Measurements from ENCODE around the gene JAM3.

JAM3 gene

GRCh38 chr11:134118006-134118405, 49.1 kb downstream of the JAM3 start:
- Histone ChIP-seq H3K9ac (ENCODE audit: low read length) (no peak overlapping the region), H4K20me1 (ENCODE audit: insufficient read depth, low read length) (no peaks in the 10 kb centered on the region), H3K27ac (ENCODE audit: low read length) (no peak overlapping the region), H3K9me2 (replicated peaks; ENCODE audit: insufficient read depth, low read length) (no peaks in the 10 kb centered on the region), H3K9me3 (replicated peaks; ENCODE audit: insufficient read depth, low read length) (no peaks in the 10 kb centered on the region), H3K79me2 (ENCODE audit: low read length) (no peaks in the 10 kb centered on the region), H3F3A (ENCODE audit: insufficient read depth, low read length) (no peaks in the 10 kb centered on the region), H3K27me3 (replicated peaks; ENCODE audit: insufficient read depth, low read length) (no peaks in the 10 kb centered on the region), H3K4me3 (ENCODE audit: low read length) (no peak overlapping the region), H3K4me2 (ENCODE audit: low read depth, low read length) (no peak overlapping the region), H2AFZ (ENCODE audit: low read length) (no peak overlapping the region), H3K4me1 (ENCODE audit: low read length) (no peaks in the 10 kb centered on the region), H3K36me3 (replicated peaks; ENCODE audit: insufficient read depth, low read length) (no peaks in the 10 kb centered on the region)
- no peak for DNase-seq
- TF ChIP-seq EZH2 (optimal IDR thresholded peaks at IDR 0.05; ENCODE audit: low read depth, low read length) = no peak

- Histone ChIP-seq H3K4me3 (ENCODE audit: low read length) (no peak overlapping the region), H3F3A (ENCODE audit: insufficient read depth, low read length) (no peaks in the 10 kb centered on the region), H3K9ac (ENCODE audit: low read length) (no peak overlapping the region), H3K27ac (ENCODE audit: low read length) (no peak overlapping the region), H3K4me2 (ENCODE audit: low read depth, low read length) (no peak overlapping the region), H3K9me2 (replicated peaks; ENCODE audit: insufficient read depth, low read length) (no peaks in the 10 kb centered on the region), H3K36me3 (replicated peaks; ENCODE audit: insufficient read depth, low read length) (no peaks in the 10 kb centered on the region), H4K20me1 (ENCODE audit: insufficient read depth, low read length) (no peaks in the 10 kb centered on the region), H3K27me3 (replicated peaks; ENCODE audit: insufficient read depth, low read length) (no peaks in the 10 kb centered on the region), H3K4me1 (ENCODE audit: low read length) (no peaks in the 10 kb centered on the region), H3K9me3 (replicated peaks; ENCODE audit: insufficient read depth, low read length) (no peaks in the 10 kb centered on the region), H3K79me2 (ENCODE audit: low read length) (no peaks in the 10 kb centered on the region), H2AFZ (ENCODE audit: low read length) (no peak overlapping the region)
- TF ChIP-seq EZH2phosphoT487 (IDR thresholded peaks at IDR 0.05; ENCODE audit: low read length) (no peak), EZH2 (optimal IDR thresholded peaks at IDR 0.05; ENCODE audit: low read depth, low read length) (no peak), CTCF (IDR thresholded peaks at IDR 0.05; ENCODE audit: low read length) (no peak)
- no peak for DNase-seq
These were observed 50.2 kb downstream of the JAM3 start for GRCh38 chr11:134119094-134119493.

GRCh38 chr11:134120143-134120850, 51.4 kb downstream of the JAM3 start:
- Histone ChIP-seq H3K4me2 (ENCODE audit: low read depth, low read length) (no peak overlapping the region), H3K9me2 (replicated peaks; ENCODE audit: insufficient read depth, low read length) (no peaks in the 10 kb centered on the region), H3K9ac (ENCODE audit: low read length) (no peak overlapping the region), H2AFZ (ENCODE audit: low read length) (no peak overlapping the region), H3K27me3 (replicated peaks; ENCODE audit: insufficient read depth, low read length) (no peaks in the 10 kb centered on the region; the same call in 1 of the 2 replicates), H3K27ac (ENCODE audit: low read length) (no peak overlapping the region), H3K4me1 (ENCODE audit: low read length) (no peaks in the 10 kb centered on the region), H3K36me3 (replicated peaks; ENCODE audit: insufficient read depth, low read length) (no peaks in the 10 kb centered on the region), H3F3A (ENCODE audit: insufficient read depth, low read length) (no peaks in the 10 kb centered on the region), H3K9me3 (replicated peaks; ENCODE audit: insufficient read depth, low read length) (no peaks in the 10 kb centered on the region), H3K79me2 (ENCODE audit: low read length) (no peaks in the 10 kb centered on the region), H4K20me1 (ENCODE audit: insufficient read depth, low read length) (no peaks in the 10 kb centered on the region), H3K4me3 (ENCODE audit: low read length) (no peak overlapping the region)
- no peak for DNase-seq
- TF ChIP-seq EZH2 (optimal IDR thresholded peaks at IDR 0.05; ENCODE audit: low read depth, low read length) (no peak), CTCF (IDR thresholded peaks at IDR 0.05; ENCODE audit: low read length) (no peak), EZH2phosphoT487 (IDR thresholded peaks at IDR 0.05; ENCODE audit: low read length) (no peak)

GRCh38 chr11:134120921-134121526, 52.2 kb downstream of the JAM3 start:
- Histone ChIP-seq H3K9me2 (replicated peaks; ENCODE audit: insufficient read depth, low read length) (no peaks in the 10 kb centered on the region), H2AFZ (ENCODE audit: low read length) (no peak overlapping the region), H3K9ac (ENCODE audit: low read length) (no peak overlapping the region), H3K4me2 (ENCODE audit: low read depth, low read length) (no peak overlapping the region), H3K4me1 (ENCODE audit: low read length) (no peaks in the 10 kb centered on the region), H3K27ac (ENCODE audit: low read length) (no peak overlapping the region), H3K9me3 (replicated peaks; ENCODE audit: insufficient read depth, low read length) (no peaks in the 10 kb centered on the region), H4K20me1 (ENCODE audit: insufficient read depth, low read length) (no peaks in the 10 kb centered on the region), H3K36me3 (replicated peaks; ENCODE audit: insufficient read depth, low read length) (no peaks in the 10 kb centered on the region), H3K27me3 (replicated peaks; ENCODE audit: insufficient read depth, low read length) (no peaks in the 10 kb centered on the region; the same call in 1 of the 2 replicates), H3K4me3 (ENCODE audit: low read length) (no peak overlapping the region), H3F3A (ENCODE audit: insufficient read depth, low read length) (no peaks in the 10 kb centered on the region), H3K79me2 (ENCODE audit: low read length) (no peaks in the 10 kb centered on the region)
- TF ChIP-seq CTCF (IDR thresholded peaks at IDR 0.05; ENCODE audit: low read length) = no peak
- no peak for TF ChIP-seq EZH2 (optimal IDR thresholded peaks at IDR 0.05; ENCODE audit: low read depth, low read length)
- no peak for TF ChIP-seq EZH2phosphoT487 (IDR thresholded peaks at IDR 0.05; ENCODE audit: low read length)
- DNase-seq = no peak
